GM12878 (cell line): ENCODE measurements around the gene LRRK1. TPM values are rescaled to one million over a fixed set of nuclear protein-coding genes. Genes with fewer than 3 reads are reported as not detected.

Experiments
- BMI1 ChIP-seq: fragments of 450-650 bp; IDR thresholded peaks from 2 replicates; pipeline ENCODE4 v1.6.1; 2016; ENCODE audit warnings: mild to moderate bottlenecking, moderate library complexity, borderline replicate concordance
- CBX3 ChIP-seq: fragments of 200-600 bp; sonication (generic); IDR thresholded peaks from 2 replicates; pipeline ENCODE4 v1.6.1; 2016; ENCODE audit warnings: low read depth, borderline replicate concordance
- CREB1 ChIP-seq: IDR thresholded peaks from 2 replicates; pipeline ENCODE4 v1.6.1; 2012; ENCODE audit warnings: low read depth, mild to moderate bottlenecking, inconsistent platforms
- CREM ChIP-seq: IDR thresholded peaks from 2 replicates; pipeline ENCODE4 v1.6.1; 2014; ENCODE audit warnings: antibody characterized with exemption, low read depth
- FOXM1 ChIP-seq: IDR thresholded peaks from 2 replicates; pipeline ENCODE4 v1.6.1; 2012; ENCODE audit warnings: low read depth, mild to moderate bottlenecking, inconsistent platforms, low read length, moderate library complexity
- MTA3 ChIP-seq: IDR thresholded peaks from 2 replicates; pipeline ENCODE4 v1.6.1; 2012; ENCODE audit warnings: low read length, inconsistent platforms, borderline replicate concordance
- MXI1 ChIP-seq: fragments of 150-350 bp; IDR thresholded peaks from 2 replicates; pipeline ENCODE4 v1.6.1; 2011; ENCODE audit warnings: low read depth, mild to moderate bottlenecking, inconsistent platforms, low read length, improper control_type of control experiment
- NFYA ChIP-seq: IDR thresholded peaks from 2 replicates; pipeline ENCODE4 v1.6.1; 2011; ENCODE audit warnings: low read depth, mild to moderate bottlenecking, low read length, improper control_type of control experiment, borderline replicate concordance
- POLR2AphosphoS2 ChIP-seq: IDR thresholded peaks from 2 replicates; pipeline ENCODE4 v1.6.1; 2011; ENCODE audit warnings: low read depth, mild to moderate bottlenecking, low read length, improper control_type of control experiment, moderate library complexity
- POU2F2 ChIP-seq: IDR thresholded peaks from 3 replicates; pipeline ENCODE4 v1.6.1; 2011; ENCODE audit warnings: low read depth, mild to moderate bottlenecking, low read length, borderline replicate concordance
- SIN3A ChIP-seq: IDR thresholded peaks from 2 replicates; pipeline ENCODE4 v1.6.1; 2012; ENCODE audit warnings: low read depth, low read length, improper control_type of control experiment
- SIX5 ChIP-seq: IDR thresholded peaks from 2 replicates; pipeline ENCODE4 v1.6.1; 2011; ENCODE audit warnings: mild to moderate bottlenecking, low read depth, low read length, moderate library complexity; ENCODE audit not compliant: severe bottlenecking
- SREBF2 ChIP-seq: IDR thresholded peaks from 2 replicates; pipeline ENCODE4 v1.6.1; 2012; ENCODE audit warnings: mild to moderate bottlenecking, low read length
- STAT3 ChIP-seq: IDR thresholded peaks from 2 replicates; pipeline ENCODE4 v1.6.1; 2011; ENCODE audit warnings: low read depth, low read length, improper control_type of control experiment
- polyA plus RNA-seq, 11 experiments: library from polyadenylated mRNA; depleted of rRNA in 4 of 11; unstranded in 6 of 11; stranded (reverse) in 5 of 11; fragments of >200 nt; fragmentation: Nextera tagmentation in 4 of 11; fragmentation: Illumina TruSeq in 1 of 11; extraction: Ambion mirVana in 4 of 11; extraction: Trizol in 1 of 11; gene quantifications; 1 replicate in 1 of 11; 2 replicates in 10 of 11; pipeline versions ENCODE4 v1.2.1 to v1.2.3, GENCODE V29; 2011 to 2016; ENCODE audit warnings: inconsistent platforms in 2 of 11, missing spikeins in 2 of 11, low read depth in 1 of 11
- total RNA-seq, 4 experiments: library from RNA; depleted of rRNA in 3 of 4; stranded (reverse); fragments of >200 nt in 3 of 4; fragmentation: Illumina TruSeq in 1 of 4; extraction: Trizol in 1 of 4; gene quantifications; 2 replicates each; pipeline versions ENCODE4 v1.2.1 to v1.2.3, GENCODE V29; 2013 to 2021
- TF ChIP-seq, protein P1 (sequence below): fragments of 450-650 bp; formaldehyde crosslinking; IDR thresholded peaks from 2 replicates; pipeline ENCODE4 v1.5.0; 2022; ENCODE audit warnings: mild to moderate bottlenecking, missing genetic modification characterization
- TF ChIP-seq, protein P2 (sequence below): IDR thresholded peaks from 2 replicates; pipeline ENCODE4 v1.6.1; 2012; ENCODE audit warnings: mild to moderate bottlenecking, low read depth, low read length
- TF ChIP-seq, protein P3 (sequence below): IDR thresholded peaks from 2 replicates; pipeline ENCODE4 v1.6.1; 2012; ENCODE audit warnings: improper control_type of control experiment, low read depth, low read length; ENCODE audit not compliant: insufficient replicate concordance
- TF ChIP-seq, protein P4 (sequence below): fragments of 450-650 bp; IDR thresholded peaks from 2 replicates; pipeline ENCODE4 v1.6.1; 2016; ENCODE audit warnings: mild to moderate bottlenecking

Gene LRRK1
- total and polyA plus RNA-seq, 10 of the 15 experiments (the other 5 are each of a cell fraction or from before 2014, with no cell fraction given): 2.2 to 58.3 (median 17.9) TPM

DNA sequence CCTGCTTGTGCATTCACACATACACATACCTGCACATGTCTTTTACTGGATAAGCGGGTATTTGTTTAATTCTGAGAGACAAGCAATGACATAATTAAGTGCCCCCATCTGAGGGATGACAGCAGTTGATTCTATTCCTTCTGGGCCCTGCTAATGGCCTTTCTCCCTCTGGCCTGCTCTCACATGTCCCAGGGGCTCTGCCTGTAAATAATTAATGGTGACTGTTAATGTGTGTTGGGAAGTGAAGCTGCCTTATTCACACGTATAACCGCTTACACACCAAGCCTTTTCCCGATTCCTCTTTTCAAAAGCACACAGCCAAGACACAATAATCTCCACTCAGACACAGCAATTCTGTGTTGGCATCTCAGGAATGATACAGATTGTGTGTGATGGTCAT, 47.8 kb downstream of the LRRK1 start (continued):
- no peak for TF ChIP-seq SIX5
- no peak for TF ChIP-seq MXI1
- no peak for TF ChIP-seq CREB1
- TF ChIP-seq CREM: no peak
- TF ChIP-seq POU2F2: no peak
- no peak for TF ChIP-seq SIN3A
- TF ChIP-seq FOXM1: no peak
- TF ChIP-seq SREBF2: no peak
- TF ChIP-seq BMI1: peak; percentile 68; the same call in 1 of the 2 replicates
- TF ChIP-seq STAT3: no peak
- no peak for TF ChIP-seq NFYA
- TF ChIP-seq, protein P1, sequence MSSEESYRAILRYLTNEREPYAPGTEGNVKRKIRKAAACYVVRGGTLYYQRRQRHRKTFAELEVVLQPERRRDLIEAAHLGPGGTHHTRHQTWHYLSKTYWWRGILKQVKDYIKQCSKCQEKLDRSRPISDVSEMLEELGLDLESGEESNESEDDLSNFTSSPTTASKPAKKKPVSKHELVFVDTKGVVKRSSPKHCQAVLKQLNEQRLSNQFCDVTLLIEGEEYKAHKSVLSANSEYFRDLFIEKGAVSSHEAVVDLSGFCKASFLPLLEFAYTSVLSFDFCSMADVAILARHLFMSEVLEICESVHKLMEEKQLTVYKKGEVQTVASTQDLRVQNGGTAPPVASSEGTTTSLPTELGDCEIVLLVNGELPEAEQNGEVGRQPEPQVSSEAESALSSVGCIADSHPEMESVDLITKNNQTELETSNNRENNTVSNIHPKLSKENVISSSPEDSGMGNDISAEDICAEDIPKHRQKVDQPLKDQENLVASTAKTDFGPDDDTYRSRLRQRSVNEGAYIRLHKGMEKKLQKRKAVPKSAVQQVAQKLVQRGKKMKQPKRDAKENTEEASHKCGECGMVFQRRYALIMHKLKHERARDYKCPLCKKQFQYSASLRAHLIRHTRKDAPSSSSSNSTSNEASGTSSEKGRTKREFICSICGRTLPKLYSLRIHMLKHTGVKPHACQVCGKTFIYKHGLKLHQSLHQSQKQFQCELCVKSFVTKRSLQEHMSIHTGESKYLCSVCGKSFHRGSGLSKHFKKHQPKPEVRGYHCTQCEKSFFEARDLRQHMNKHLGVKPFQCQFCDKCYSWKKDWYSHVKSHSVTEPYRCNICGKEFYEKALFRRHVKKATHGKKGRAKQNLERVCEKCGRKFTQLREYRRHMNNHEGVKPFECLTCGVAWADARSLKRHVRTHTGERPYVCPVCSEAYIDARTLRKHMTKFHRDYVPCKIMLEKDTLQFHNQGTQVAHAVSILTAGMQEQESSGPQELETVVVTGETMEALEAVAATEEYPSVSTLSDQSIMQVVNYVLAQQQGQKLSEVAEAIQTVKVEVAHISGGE: no peak
- TF ChIP-seq POLR2AphosphoS2: no peak
- no peak for TF ChIP-seq MTA3
- TF ChIP-seq, protein P2, sequence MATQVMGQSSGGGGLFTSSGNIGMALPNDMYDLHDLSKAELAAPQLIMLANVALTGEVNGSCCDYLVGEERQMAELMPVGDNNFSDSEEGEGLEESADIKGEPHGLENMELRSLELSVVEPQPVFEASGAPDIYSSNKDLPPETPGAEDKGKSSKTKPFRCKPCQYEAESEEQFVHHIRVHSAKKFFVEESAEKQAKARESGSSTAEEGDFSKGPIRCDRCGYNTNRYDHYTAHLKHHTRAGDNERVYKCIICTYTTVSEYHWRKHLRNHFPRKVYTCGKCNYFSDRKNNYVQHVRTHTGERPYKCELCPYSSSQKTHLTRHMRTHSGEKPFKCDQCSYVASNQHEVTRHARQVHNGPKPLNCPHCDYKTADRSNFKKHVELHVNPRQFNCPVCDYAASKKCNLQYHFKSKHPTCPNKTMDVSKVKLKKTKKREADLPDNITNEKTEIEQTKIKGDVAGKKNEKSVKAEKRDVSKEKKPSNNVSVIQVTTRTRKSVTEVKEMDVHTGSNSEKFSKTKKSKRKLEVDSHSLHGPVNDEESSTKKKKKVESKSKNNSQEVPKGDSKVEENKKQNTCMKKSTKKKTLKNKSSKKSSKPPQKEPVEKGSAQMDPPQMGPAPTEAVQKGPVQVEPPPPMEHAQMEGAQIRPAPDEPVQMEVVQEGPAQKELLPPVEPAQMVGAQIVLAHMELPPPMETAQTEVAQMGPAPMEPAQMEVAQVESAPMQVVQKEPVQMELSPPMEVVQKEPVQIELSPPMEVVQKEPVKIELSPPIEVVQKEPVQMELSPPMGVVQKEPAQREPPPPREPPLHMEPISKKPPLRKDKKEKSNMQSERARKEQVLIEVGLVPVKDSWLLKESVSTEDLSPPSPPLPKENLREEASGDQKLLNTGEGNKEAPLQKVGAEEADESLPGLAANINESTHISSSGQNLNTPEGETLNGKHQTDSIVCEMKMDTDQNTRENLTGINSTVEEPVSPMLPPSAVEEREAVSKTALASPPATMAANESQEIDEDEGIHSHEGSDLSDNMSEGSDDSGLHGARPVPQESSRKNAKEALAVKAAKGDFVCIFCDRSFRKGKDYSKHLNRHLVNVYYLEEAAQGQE: no peak
- TF ChIP-seq, protein P3, sequence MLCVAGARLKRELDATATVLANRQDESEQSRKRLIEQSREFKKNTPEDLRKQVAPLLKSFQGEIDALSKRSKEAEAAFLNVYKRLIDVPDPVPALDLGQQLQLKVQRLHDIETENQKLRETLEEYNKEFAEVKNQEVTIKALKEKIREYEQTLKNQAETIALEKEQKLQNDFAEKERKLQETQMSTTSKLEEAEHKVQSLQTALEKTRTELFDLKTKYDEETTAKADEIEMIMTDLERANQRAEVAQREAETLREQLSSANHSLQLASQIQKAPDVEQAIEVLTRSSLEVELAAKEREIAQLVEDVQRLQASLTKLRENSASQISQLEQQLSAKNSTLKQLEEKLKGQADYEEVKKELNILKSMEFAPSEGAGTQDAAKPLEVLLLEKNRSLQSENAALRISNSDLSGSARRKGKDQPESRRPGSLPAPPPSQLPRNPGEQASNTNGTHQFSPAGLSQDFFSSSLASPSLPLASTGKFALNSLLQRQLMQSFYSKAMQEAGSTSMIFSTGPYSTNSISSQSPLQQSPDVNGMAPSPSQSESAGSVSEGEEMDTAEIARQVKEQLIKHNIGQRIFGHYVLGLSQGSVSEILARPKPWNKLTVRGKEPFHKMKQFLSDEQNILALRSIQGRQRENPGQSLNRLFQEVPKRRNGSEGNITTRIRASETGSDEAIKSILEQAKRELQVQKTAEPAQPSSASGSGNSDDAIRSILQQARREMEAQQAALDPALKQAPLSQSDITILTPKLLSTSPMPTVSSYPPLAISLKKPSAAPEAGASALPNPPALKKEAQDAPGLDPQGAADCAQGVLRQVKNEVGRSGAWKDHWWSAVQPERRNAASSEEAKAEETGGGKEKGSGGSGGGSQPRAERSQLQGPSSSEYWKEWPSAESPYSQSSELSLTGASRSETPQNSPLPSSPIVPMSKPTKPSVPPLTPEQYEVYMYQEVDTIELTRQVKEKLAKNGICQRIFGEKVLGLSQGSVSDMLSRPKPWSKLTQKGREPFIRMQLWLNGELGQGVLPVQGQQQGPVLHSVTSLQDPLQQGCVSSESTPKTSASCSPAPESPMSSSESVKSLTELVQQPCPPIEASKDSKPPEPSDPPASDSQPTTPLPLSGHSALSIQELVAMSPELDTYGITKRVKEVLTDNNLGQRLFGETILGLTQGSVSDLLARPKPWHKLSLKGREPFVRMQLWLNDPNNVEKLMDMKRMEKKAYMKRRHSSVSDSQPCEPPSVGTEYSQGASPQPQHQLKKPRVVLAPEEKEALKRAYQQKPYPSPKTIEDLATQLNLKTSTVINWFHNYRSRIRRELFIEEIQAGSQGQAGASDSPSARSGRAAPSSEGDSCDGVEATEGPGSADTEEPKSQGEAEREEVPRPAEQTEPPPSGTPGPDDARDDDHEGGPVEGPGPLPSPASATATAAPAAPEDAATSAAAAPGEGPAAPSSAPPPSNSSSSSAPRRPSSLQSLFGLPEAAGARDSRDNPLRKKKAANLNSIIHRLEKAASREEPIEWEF: no peak
- TF ChIP-seq, protein P4, sequence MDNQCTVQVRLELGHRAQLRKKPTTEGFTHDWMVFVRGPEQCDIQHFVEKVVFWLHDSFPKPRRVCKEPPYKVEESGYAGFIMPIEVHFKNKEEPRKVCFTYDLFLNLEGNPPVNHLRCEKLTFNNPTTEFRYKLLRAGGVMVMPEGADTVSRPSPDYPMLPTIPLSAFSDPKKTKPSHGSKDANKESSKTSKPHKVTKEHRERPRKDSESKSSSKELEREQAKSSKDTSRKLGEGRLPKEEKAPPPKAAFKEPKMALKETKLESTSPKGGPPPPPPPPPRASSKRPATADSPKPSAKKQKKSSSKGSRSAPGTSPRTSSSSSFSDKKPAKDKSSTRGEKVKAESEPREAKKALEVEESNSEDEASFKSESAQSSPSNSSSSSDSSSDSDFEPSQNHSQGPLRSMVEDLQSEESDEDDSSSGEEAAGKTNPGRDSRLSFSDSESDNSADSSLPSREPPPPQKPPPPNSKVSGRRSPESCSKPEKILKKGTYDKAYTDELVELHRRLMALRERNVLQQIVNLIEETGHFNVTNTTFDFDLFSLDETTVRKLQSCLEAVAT: no peak
- no peak for TF ChIP-seq CBX3
